HFFc6 (cell line): Measurements from ENCODE around the gene SDR42E1. TPM values are rescaled to one million over a fixed set of nuclear protein-coding genes. Genes with fewer than 3 reads are reported as not detected.

Source experiments
- DNase-seq: peaks from one replicate; pipeline ENCODE4 v3.0.0-alpha.2; 2018
- H3K27ac Mint-ChIP-seq: 2 replicates; pipeline ENCODE4 v1.8.0; 2020; ENCODE audit warnings: mild to moderate bottlenecking, mixed read lengths
- H3K27me3 Mint-ChIP-seq: 2 replicates; pipeline ENCODE4 v1.8.0; 2021; ENCODE audit warnings: mild to moderate bottlenecking, moderate library complexity, mixed read lengths; ENCODE audit not compliant: insufficient read depth
- H3K36me3 Mint-ChIP-seq: 2 replicates; pipeline ENCODE4 v1.8.0; 2021; ENCODE audit warnings: low read depth, mixed read lengths
- H3K4me1 Mint-ChIP-seq: 2 replicates; pipeline ENCODE4 v1.8.0; 2020; ENCODE audit warnings: low read depth, mixed read lengths
- H3K4me3 Mint-ChIP-seq: 2 replicates; pipeline ENCODE4 v1.8.0; 2020; ENCODE audit warnings: mild to moderate bottlenecking, moderate library complexity, mixed read lengths
- H3K9me3 Mint-ChIP-seq: 2 replicates; pipeline ENCODE4 v1.8.0; 2020; ENCODE audit warnings: mild to moderate bottlenecking, mixed read lengths
- long read RNA-seq: library from polyadenylated mRNA; unstranded; transcript quantifications from one replicate; pipeline ENCODE4 v2.0.0, GENCODE V29; 2019
- total RNA-seq, 6 experiments: library from RNA; stranded (reverse); fragmentation: NEBNext Ultra II Directional; extraction: Animal tissue kit (Norgen Biotek cat#: 25700); gene quantifications; 2 replicates in 1 of 6; 3 replicates in 5 of 6; pipeline ENCODE4 v1.2.3, GENCODE V29; 2021
- TF ChIP-seq, protein P1 (sequence below): fragments of 200-600 bp; sonication (generic); IDR thresholded peaks from 2 replicates; pipeline ENCODE4 v1.5.0; 2021; ENCODE audit warnings: antibody characterized with exemption, mild to moderate bottlenecking

SDR42E1 gene, protein sequence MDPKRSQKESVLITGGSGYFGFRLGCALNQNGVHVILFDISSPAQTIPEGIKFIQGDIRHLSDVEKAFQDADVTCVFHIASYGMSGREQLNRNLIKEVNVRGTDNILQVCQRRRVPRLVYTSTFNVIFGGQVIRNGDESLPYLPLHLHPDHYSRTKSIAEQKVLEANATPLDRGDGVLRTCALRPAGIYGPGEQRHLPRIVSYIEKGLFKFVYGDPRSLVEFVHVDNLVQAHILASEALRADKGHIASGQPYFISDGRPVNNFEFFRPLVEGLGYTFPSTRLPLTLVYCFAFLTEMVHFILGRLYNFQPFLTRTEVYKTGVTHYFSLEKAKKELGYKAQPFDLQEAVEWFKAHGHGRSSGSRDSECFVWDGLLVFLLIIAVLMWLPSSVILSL
- total RNA-seq, result not detected
- long read RNA-seq, result 0 reads

DNA sequence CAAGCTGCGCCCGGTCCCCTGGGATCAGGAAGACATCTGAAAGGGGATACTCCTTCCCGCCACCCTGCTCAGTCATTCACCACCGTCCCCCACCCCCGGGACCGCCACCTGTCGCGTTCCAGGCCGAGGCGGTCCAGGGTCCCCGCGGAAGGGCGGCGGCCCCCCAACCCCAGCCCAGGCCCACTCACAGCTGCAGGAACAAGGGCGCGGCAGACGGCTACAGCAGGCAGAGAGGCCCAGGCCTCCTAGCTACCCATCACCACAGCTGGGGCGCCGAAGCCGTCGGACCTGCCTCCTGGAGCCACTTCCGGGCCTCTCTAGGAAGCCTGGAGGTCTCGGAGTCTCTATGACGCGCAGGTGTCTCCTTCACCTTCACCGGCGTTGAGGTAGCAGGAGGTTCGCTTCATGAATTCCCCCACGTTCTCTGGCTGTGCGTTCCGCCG is at the start of gene SDR42E1:
Gene SDR42E1, minus strand, starts transcription at position 272 of the 443 bp plus-strand sequence. CDS start 10,612 bp downstream, outside the sequence.
- DNase-seq, result no peak
- no peak within 1 kb of the TSS for H3K4me3 Mint-ChIP-seq
- H3K36me3 Mint-ChIP-seq, result peaks cover 11% of the 10 kb centered on the region
- TF ChIP-seq, protein P1, sequence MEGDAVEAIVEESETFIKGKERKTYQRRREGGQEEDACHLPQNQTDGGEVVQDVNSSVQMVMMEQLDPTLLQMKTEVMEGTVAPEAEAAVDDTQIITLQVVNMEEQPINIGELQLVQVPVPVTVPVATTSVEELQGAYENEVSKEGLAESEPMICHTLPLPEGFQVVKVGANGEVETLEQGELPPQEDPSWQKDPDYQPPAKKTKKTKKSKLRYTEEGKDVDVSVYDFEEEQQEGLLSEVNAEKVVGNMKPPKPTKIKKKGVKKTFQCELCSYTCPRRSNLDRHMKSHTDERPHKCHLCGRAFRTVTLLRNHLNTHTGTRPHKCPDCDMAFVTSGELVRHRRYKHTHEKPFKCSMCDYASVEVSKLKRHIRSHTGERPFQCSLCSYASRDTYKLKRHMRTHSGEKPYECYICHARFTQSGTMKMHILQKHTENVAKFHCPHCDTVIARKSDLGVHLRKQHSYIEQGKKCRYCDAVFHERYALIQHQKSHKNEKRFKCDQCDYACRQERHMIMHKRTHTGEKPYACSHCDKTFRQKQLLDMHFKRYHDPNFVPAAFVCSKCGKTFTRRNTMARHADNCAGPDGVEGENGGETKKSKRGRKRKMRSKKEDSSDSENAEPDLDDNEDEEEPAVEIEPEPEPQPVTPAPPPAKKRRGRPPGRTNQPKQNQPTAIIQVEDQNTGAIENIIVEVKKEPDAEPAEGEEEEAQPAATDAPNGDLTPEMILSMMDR, result no peak
- H3K27me3 Mint-ChIP-seq, result peaks cover 14% of the 10 kb centered on the region
- H3K9me3 Mint-ChIP-seq, result peaks cover 42% of the 10 kb centered on the region
- no peak within 1 kb of the TSS for H3K27ac Mint-ChIP-seq
- no peaks in the 10 kb centered on the region; the same call in 1 of the 2 replicates for H3K4me1 Mint-ChIP-seq

- Mint-ChIP-seq H3K4me1 (no peaks in the 10 kb centered on the region), H3K9me3 (peaks cover 4% of the 10 kb centered on the region; the same call in 1 of the 2 replicates), H3K4me3 (no peak overlapping the region), H3K27ac (no peak overlapping the region), H3K36me3 (no peaks in the 10 kb centered on the region), H3K27me3 (no peaks in the 10 kb centered on the region; the same call in 1 of the 2 replicates)
- TF ChIP-seq, protein P1, result no peak
- no peak for DNase-seq
Observed at GRCh38 chr16:82059983-82060421, 48.7 kb upstream of the SDR42E1 start.

DNA sequence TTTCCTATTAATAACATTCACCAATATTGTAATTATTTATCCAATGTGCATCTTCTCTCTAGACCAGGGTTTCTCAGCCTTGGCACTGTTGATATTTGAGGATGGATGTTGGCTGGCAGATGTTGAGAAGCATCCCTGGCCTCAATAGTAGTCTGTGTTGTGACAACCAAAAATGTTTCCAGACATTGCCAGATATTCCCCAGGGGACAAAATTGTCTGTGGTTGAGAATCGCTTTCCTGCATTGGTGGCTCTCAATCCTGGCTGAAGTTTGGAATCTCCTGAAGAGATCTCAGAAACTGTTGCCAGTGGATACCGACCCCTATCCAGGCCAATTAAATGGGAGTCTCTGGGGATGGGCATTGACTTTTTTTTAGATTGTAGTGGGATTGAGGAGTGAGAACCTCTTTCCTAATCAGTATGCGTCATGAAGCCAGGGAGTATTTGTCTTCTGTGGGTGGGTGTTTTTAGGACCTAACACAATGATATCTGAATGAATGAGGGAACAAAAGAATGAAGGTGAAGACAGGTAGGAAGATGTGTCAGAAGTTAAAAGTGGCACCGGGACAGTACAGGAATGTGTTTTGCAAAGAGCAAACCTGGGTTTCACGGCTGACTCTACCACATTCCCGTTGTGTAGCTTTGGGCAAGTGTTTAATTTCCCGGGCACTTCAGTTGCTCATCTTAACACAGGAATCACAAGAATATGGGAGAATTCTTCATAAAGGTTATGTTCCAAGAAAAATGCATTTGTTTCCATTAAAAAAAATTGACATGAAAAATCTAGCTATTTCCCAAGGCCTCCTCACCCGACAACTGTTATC is 48.1 kb upstream of the SDR42E1 start:
- Mint-ChIP-seq H3K9me3 (peaks cover 9% of the 10 kb centered on the region; the same call in 1 of the 2 replicates), H3K27ac (no peak overlapping the region), H3K36me3 (no peaks in the 10 kb centered on the region), H3K4me1 (no peaks in the 10 kb centered on the region), H3K4me3 (no peak overlapping the region), H3K27me3 (peaks cover 1% of the 10 kb centered on the region; the same call in 1 of the 2 replicates)
- DNase-seq, result no peak
- TF ChIP-seq, protein P1, result no peak

GRCh38 chr16:82056550-82056896 is 45.3 kb upstream of the SDR42E1 start:
- peaks cover 9% of the 10 kb centered on the region; the same call in 1 of the 2 replicates for H3K9me3 Mint-ChIP-seq
- H3K27ac Mint-ChIP-seq, result no peak overlapping the region
- no peaks in the 10 kb centered on the region for H3K36me3 Mint-ChIP-seq
- DNase-seq, result no peak
- H3K4me3 Mint-ChIP-seq, result no peak overlapping the region
- no peaks in the 10 kb centered on the region for H3K4me1 Mint-ChIP-seq
- TF ChIP-seq, protein P1, result no peak
- peaks cover 5% of the 10 kb centered on the region for H3K27me3 Mint-ChIP-seq

DNA sequence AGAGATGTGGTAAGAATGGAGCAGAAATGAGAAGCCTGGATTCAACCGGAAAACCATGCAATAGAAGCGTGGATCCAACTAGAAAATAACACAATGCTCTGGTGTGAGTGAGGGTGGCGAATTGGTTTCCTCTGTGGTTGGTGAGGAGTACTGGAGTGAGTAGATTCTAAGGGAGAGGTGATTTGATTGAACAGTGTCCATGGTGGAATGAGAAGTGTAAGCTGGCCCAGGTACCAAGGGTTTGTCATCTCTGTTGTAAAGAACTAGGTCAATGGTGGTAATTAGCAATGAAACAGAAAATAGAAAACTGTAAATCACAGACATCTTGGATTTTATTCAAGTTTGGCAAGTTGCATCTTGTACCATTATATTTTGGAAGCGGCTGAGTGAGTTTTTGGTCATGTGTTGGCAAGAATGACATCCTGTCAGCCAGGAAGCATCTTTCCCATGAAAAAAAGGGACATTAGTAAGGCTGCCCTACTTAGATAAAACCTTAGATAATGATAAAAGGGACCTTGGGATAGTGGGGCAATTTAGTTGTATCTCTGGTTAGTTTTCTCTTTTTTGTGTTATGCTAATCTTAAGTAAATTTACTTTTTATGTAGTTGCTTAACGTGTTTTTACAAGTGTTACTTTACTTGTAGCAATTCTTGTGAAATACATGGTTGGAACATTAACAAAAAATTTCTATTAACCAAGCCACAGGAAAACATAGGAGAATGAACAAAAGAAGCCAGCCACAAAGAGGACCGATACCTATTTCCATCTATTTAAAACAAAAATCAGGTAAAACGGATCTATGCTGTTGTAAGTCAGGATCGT is 44.7 kb upstream of the SDR42E1 start:
- TF ChIP-seq, protein P1, result no peak
- DNase-seq, result no peak
- Mint-ChIP-seq H3K4me1 (no peaks in the 10 kb centered on the region), H3K27ac (no peak overlapping the region), H3K27me3 (peaks cover 5% of the 10 kb centered on the region), H3K36me3 (no peaks in the 10 kb centered on the region), H3K4me3 (no peak overlapping the region), H3K9me3 (peaks cover 9% of the 10 kb centered on the region; the same call in 1 of the 2 replicates)
